Measurements from ENCODE around the gene TPRG1. TPM values are rescaled to one million over a fixed set of nuclear protein-coding genes. Genes with fewer than 3 reads are reported as not detected.

TPRG1 gene
- total and polyA plus RNA-seq, 2 of the 4 experiments (the other 2 are of a cell fraction), result 0.17 TPM; not detected in 1

- Histone ChIP-seq H2BK5ac (ENCODE audit: low read depth, low read length, poor library complexity, severe bottlenecking) (no peak overlapping the region), H2AFZ (replicated peaks; ENCODE audit: low read length, poor library complexity) (no peak overlapping the region), H4K5ac (ENCODE audit: low read depth, low read length) (no peak overlapping the region), H3K4me1 (ENCODE audit: control insufficient read depth, insufficient read depth, low read length) (no peaks in the 10 kb centered on the region), H3K27ac (ENCODE audit: insufficient read depth, low read length) (no peak overlapping the region), H3K36me3 (ENCODE audit: control insufficient read depth, insufficient read depth, low read length) (no peaks in the 10 kb centered on the region), H3K14ac (replicated peaks; ENCODE audit: low read depth, low read length) (no peak overlapping the region), H3K9me3 (ENCODE audit: control insufficient read depth, insufficient read depth, low read length) (no peaks in the 10 kb centered on the region), H3K79me1 (ENCODE audit: low read depth in 1 of 2, low read length in 2 of 2) (no peaks in the 10 kb centered on the region), H3K23ac (ENCODE audit: low read depth, low read length) (no peak overlapping the region), H4K8ac (ENCODE audit: low read depth in 2 of 2, low read length in 2 of 2) (no peak overlapping the region), H3K27me3 (ENCODE audit: control insufficient read depth, insufficient read depth, low read length) (no peaks in the 10 kb centered on the region), H4K91ac (ENCODE audit: insufficient read depth, low read depth, low read length) (no peak overlapping the region), H3K4ac (ENCODE audit: low read depth, low read length) (no peak overlapping the region), H3K9ac (ENCODE audit: low read depth, low read length) (no peak overlapping the region), H2AK9ac (replicated peaks; ENCODE audit: low read depth, low read length, poor library complexity) (no peak overlapping the region), H2AK5ac (ENCODE audit: low read depth, low read length) (no peak overlapping the region), H4K20me1 (ENCODE audit: insufficient read depth, low read length) (no peaks in the 10 kb centered on the region), H3K4me3 (ENCODE audit: insufficient read depth, low read depth, low read length) (no peak overlapping the region), H3K4me2 (ENCODE audit: low read depth, low read length) (no peak overlapping the region), H2BK15ac (ENCODE audit: low read depth, low read length) (no peak overlapping the region), H2BK120ac (ENCODE audit: low read depth, low read length) (no peak overlapping the region), H3K56ac (ENCODE audit: extremely low read depth, insufficient read depth, low read length) (no peak overlapping the region), H3K18ac (ENCODE audit: low read depth, low read length) (no peak overlapping the region), H3K9me1 (ENCODE audit: insufficient read depth, low read length) (no peaks in the 10 kb centered on the region), H2BK20ac (ENCODE audit: low read depth, low read length) (no peak overlapping the region)
- in situ Hi-C loops (cut with MboI; ENCODE audit: low sequenced_read_pairs), result no loop called here
- no TSS peak for BruUV-seq (replicated peaks)
- ATAC-seq (ENCODE audit: low read depth) (no peak), DNase-seq (no peak)
- ChIA-PET POLR2A (ENCODE audit: unreplicated experiment) (no interaction called here), CTCF (no interaction called here)
- intact Hi-C loops (cut with micrococcal nuclease), result no loop called here
- TF ChIP-seq BHLHE40 (IDR thresholded peaks at IDR 0.05; ENCODE audit: low read depth, low read length), result no peak
- TF ChIP-seq MXI1 (IDR thresholded peaks at IDR 0.05; ENCODE audit: borderline replicate concordance, low read depth, low read length), result no peak
- TF ChIP-seq CEBPB (IDR thresholded peaks at IDR 0.05; ENCODE audit: low read depth, low read length), result no peak
- no peak for TF ChIP-seq RAD21 (IDR thresholded peaks at IDR 0.05; ENCODE audit: low read length)
- TF ChIP-seq FOS (IDR thresholded peaks at IDR 0.05; ENCODE audit: low read depth, low read length), result no peak
- TF ChIP-seq CTCF (conservative IDR thresholded peaks at IDR 0.05; ENCODE audit: low read depth, low read length), result no peak
- TF ChIP-seq MAZ (IDR thresholded peaks at IDR 0.05; ENCODE audit: borderline replicate concordance, low read depth, low read length), result no peak
- no peak for TF ChIP-seq CHD1 (IDR thresholded peaks at IDR 0.05; ENCODE audit: low read depth, low read length)
- TF ChIP-seq POLR2A (IDR thresholded peaks at IDR 0.05; ENCODE audit: low read depth, low read length), result no peak
- no peak for TF ChIP-seq SMC3 (IDR thresholded peaks at IDR 0.05; ENCODE audit: low read depth, low read length)
- TF ChIP-seq MAFK (IDR thresholded peaks at IDR 0.05; ENCODE audit: low read depth, low read length), result no peak
- no peak for TF ChIP-seq RFX5 (IDR thresholded peaks at IDR 0.05; ENCODE audit: low read depth, low read length)
- no peak for TF ChIP-seq USF2 (IDR thresholded peaks at IDR 0.05; ENCODE audit: low read depth, low read length)
- no peak for TF ChIP-seq ELK1 (IDR thresholded peaks at IDR 0.05; ENCODE audit: borderline replicate concordance, low read depth, low read length)
- TF ChIP-seq NFE2L2 (IDR thresholded peaks at IDR 0.05; ENCODE audit: low read depth, low read length), result no peak
- TF ChIP-seq RCOR1 (IDR thresholded peaks at IDR 0.05; ENCODE audit: insufficient replicate concordance, low read length), result no peak
- 43% methylated on average over 1 of the region's 4 CpGs; no CpG with 5 or more reads in 1 of the 2 experiments for WGBS, 2 experiments (ENCODE audit: extremely low coverage in 2 of 2, insufficient read length in 1 of 2)
- dilution Hi-C loops (cut with HindIII; ENCODE audit: low sequenced_read_pairs, unreplicated experiment), result no loop called here
Measured at GRCh38 chr3:189330066-189330465, 158.3 kb downstream of the TPRG1 start.
